DND-41 (cell line): ENCODE data around the gene ZFP14.

ENCODE experiments used
- ATAC-seq: fragments of 200-7000 bp; cut with Tn5 transposase; 3 replicates; pipeline ENCODE4 v1.9.1; 2021; ENCODE audit warnings: low read depth; ENCODE audit not compliant: insufficient read depth
- DNase-seq: peaks from one replicate; pipeline ENCODE4 v3.0.0-alpha.2; 2020
- H2AFZ ChIP-seq: 2 replicates; pipeline ENCODE4 v1.6.0; 2012; ENCODE audit warnings: low read depth, low read length
- H3K27ac ChIP-seq: 2 replicates; pipeline ENCODE4 v1.5.1; 2012; ENCODE audit warnings: low read length, inconsistent platforms
- H3K27me3 ChIP-seq: fragments of 200-600 bp; sonication (generic); 2 replicates; pipeline ENCODE4 v1.6.0; 2012; ENCODE audit warnings: low read length, mild to moderate bottlenecking, inconsistent platforms; ENCODE audit not compliant: insufficient read depth, poor library complexity
- H3K36me3 ChIP-seq: 2 replicates; pipeline ENCODE4 v1.5.1; 2012; ENCODE audit warnings: low read length, inconsistent platforms; ENCODE audit not compliant: insufficient read depth
- H3K4me1 ChIP-seq: 2 replicates; pipeline ENCODE4 v1.5.1; 2012; ENCODE audit warnings: mild to moderate bottlenecking, low read length; ENCODE audit not compliant: insufficient read depth
- H3K4me2 ChIP-seq: 2 replicates; pipeline ENCODE4 v1.6.0; 2012; ENCODE audit warnings: mild to moderate bottlenecking, moderate library complexity, low read length, inconsistent platforms; ENCODE audit not compliant: insufficient read depth
- H3K4me3 ChIP-seq, 2 experiments: fragments of 200-600 bp in 1 of 2; shearing (Covaris generic) in 1 of 2; 2 replicates each; pipeline ENCODE4 v1.5.1; 2012 to 2016; ENCODE audit warnings: inconsistent platforms in 2 of 2, low read length in 2 of 2, mild to moderate bottlenecking in 2 of 2, low read depth in 1 of 2, moderate library complexity in 1 of 2
- H3K79me2 ChIP-seq: 2 replicates; pipeline ENCODE4 v1.6.0; 2012; ENCODE audit warnings: low read length, inconsistent platforms; ENCODE audit not compliant: insufficient read depth
- H3K9ac ChIP-seq: 2 replicates; pipeline ENCODE4 v1.6.0; 2012; ENCODE audit warnings: low read depth, mild to moderate bottlenecking, inconsistent platforms, low read length, moderate library complexity
- H3K9me3 ChIP-seq: 2 replicates; pipeline ENCODE4 v1.5.1; 2012; ENCODE audit warnings: low read length, moderate library complexity, mild to moderate bottlenecking, inconsistent platforms; ENCODE audit not compliant: insufficient read depth, severe bottlenecking
- H4K20me1 ChIP-seq: 2 replicates; pipeline ENCODE4 v1.6.0; 2012; ENCODE audit warnings: low read length; ENCODE audit not compliant: insufficient read depth
- CTCF ChIP-seq: IDR thresholded peaks from 2 replicates; pipeline ENCODE4 v1.5.1; 2012; ENCODE audit warnings: borderline replicate concordance, low read length, moderate library complexity, mild to moderate bottlenecking; ENCODE audit not compliant: poor library complexity, severe bottlenecking; ENCODE audit errors: extremely low read depth
- EZH2 ChIP-seq: IDR thresholded peaks from 3 replicates; pipeline ENCODE4 v1.6.1; 2012; ENCODE audit warnings: borderline replicate concordance, low read depth, mild to moderate bottlenecking, moderate library complexity, low read length, inconsistent platforms; ENCODE audit not compliant: severe bottlenecking

The ZFP14 gene

GRCh38 chr19:36378625-36379509 is at the start of gene ZFP14:
Gene ZFP14 (minus strand): TSS chr19:36379201. CDS start chr19:36367892, 11,309 bp downstream.
- H3K27ac ChIP-seq = peak within 1 kb of the TSS; percentile 76
- DNase-seq (peak; percentile 96), ATAC-seq (peak; percentile 97)
- TF ChIP-seq CTCF (peak; percentile 66), EZH2 (no peak)
- peaks cover 42% of the 10 kb centered on the region for H3K79me2 ChIP-seq
- no peaks in the 10 kb centered on the region for H4K20me1 ChIP-seq
- H3K4me1 ChIP-seq = peaks cover 30% of the 10 kb centered on the region
- peaks cover 2% of the 10 kb centered on the region; the same call in 1 of the 2 replicates for H3K36me3 ChIP-seq
- H3K9me3 ChIP-seq = no peaks in the 10 kb centered on the region
- H3K9ac ChIP-seq = peak within 1 kb of the TSS; percentile 66
- H3K4me3 ChIP-seq = peak within 1 kb of the TSS; percentile 46 to 89
- peak within 1 kb of the TSS; percentile 81 for H3K4me2 ChIP-seq
- no peaks in the 10 kb centered on the region for H3K27me3 ChIP-seq
- H2AFZ ChIP-seq = peak within 1 kb of the TSS; percentile 86

DNA sequence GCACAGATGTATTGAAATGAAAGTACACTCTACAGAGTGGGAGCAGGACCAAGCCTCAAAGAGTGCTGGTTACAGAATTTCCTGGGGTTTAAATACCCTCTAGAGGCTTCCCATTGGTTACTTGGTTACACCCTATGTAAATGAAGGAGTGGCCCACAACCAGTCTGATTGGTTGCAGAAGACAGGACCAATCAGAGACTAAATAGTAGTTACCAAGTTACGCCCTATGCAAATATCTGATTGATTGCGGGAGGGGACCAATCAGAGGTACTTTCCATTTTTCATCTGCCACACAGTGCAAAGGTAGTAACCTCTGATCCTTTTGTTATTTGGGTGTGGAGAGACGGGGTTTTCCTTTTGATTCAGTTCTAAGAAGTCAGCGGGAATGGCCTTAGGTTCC is 44.9 kb upstream of the ZFP14 start:
- Histone ChIP-seq H3K27ac (no peak overlapping the region), H3K4me3 (no peak overlapping the region), H3K79me2 (no peaks in the 10 kb centered on the region), H3K4me2 (no peak overlapping the region), H3K4me1 (peaks cover 5% of the 10 kb centered on the region), H4K20me1 (no peaks in the 10 kb centered on the region), H3K9me3 (no peaks in the 10 kb centered on the region), H3K36me3 (no peaks in the 10 kb centered on the region), H3K27me3 (no peaks in the 10 kb centered on the region), H2AFZ (no peak overlapping the region; the same call in 1 of the 2 replicates), H3K9ac (no peak overlapping the region)
- DNase-seq = no peak
- ATAC-seq = peak; percentile 29; the same call in 1 of the 3 replicates
- TF ChIP-seq EZH2 = no peak
- no peak for TF ChIP-seq CTCF

GRCh38 chr19:36421749-36422481 is 42.9 kb upstream of the ZFP14 start:
- H3K36me3 ChIP-seq = peaks cover 9% of the 10 kb centered on the region; the same call in 1 of the 2 replicates
- DNase-seq (no peak), ATAC-seq (no peak)
- no peak overlapping the region for H3K4me2 ChIP-seq
- no peak overlapping the region for H3K4me3 ChIP-seq
- H2AFZ ChIP-seq = no peak overlapping the region
- no peak overlapping the region for H3K27ac ChIP-seq
- H3K9me3 ChIP-seq = no peaks in the 10 kb centered on the region
- H4K20me1 ChIP-seq = 0 out of 2 replicates have a peak, but pooled peaks cover 2% of the 10 kb centered on the region
- H3K9ac ChIP-seq = no peak overlapping the region
- H3K79me2 ChIP-seq = peaks cover 16% of the 10 kb centered on the region
- H3K27me3 ChIP-seq = no peaks in the 10 kb centered on the region
- peaks cover 14% of the 10 kb centered on the region for H3K4me1 ChIP-seq
- TF ChIP-seq CTCF = no peak
- TF ChIP-seq EZH2 = no peak
